Measurements from ENCODE around the gene SIK1.

The SIK1 gene

GRCh38 chr21:43375837-43376477, 51.0 kb downstream of the SIK1 start:
- TF ChIP-seq, protein P1, sequence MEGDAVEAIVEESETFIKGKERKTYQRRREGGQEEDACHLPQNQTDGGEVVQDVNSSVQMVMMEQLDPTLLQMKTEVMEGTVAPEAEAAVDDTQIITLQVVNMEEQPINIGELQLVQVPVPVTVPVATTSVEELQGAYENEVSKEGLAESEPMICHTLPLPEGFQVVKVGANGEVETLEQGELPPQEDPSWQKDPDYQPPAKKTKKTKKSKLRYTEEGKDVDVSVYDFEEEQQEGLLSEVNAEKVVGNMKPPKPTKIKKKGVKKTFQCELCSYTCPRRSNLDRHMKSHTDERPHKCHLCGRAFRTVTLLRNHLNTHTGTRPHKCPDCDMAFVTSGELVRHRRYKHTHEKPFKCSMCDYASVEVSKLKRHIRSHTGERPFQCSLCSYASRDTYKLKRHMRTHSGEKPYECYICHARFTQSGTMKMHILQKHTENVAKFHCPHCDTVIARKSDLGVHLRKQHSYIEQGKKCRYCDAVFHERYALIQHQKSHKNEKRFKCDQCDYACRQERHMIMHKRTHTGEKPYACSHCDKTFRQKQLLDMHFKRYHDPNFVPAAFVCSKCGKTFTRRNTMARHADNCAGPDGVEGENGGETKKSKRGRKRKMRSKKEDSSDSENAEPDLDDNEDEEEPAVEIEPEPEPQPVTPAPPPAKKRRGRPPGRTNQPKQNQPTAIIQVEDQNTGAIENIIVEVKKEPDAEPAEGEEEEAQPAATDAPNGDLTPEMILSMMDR (IDR thresholded peaks at IDR 0.05; ENCODE audit: control extremely low read depth, extremely low read depth, low read depth, missing control alignments) = no peak
- POLR2A ChIA-PET = no interaction called here
- CTCF ChIA-PET = no interaction called here
- no peak for DNase-seq (ENCODE audit: extremely low spot score)

DNA sequence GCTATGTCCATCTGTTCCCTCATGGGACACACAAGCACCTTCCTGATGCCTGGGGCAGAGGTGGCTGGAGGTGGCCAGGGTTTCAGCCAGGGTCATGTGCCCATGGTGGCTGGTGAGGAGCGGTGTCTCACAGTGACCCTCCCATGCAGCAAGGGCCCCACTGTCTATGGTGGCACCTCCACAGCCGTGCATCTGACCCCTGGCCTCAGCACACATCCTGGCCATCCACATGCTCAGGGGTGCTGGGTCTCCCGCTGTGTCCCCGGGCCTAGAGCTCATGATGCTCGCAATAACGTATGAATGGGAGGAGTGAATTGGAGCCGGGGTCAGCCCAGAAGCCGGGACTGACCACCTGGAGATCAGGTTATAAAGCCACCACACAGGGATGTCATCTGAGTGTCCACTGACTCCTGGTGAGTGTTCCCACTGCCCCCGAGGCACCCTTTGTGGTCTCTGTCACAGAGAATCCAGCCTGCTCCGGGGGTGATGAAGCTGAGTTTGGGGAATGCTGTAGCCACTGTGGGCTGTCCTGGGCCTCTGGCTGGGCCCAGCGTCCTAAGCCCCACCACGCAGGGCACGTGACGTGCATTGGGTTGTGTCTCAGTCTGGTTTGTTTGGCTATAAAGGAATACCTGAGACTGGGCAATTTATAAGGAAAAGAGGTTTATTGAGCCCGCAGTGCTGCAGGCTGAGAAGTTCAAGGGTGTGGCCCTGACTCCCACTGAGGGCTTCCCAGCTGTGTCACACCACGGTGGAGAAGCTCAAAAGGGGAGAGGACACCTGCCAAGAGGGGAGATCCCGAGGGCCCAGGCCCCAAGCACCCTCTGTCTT, 51.7 kb downstream of the SIK1 start:
- no peak for DNase-seq (ENCODE audit: extremely low spot score)
- ChIA-PET POLR2A (no interaction called here), CTCF (no interaction called here)
- TF ChIP-seq, protein P1 (IDR thresholded peaks at IDR 0.05; ENCODE audit: control extremely low read depth, extremely low read depth, low read depth, missing control alignments) = no peak

- TF ChIP-seq, protein P1 (IDR thresholded peaks at IDR 0.05; ENCODE audit: control extremely low read depth, extremely low read depth, low read depth, missing control alignments) = no peak
- ChIA-PET POLR2A (no interaction called here), CTCF (no interaction called here)
- no peak for DNase-seq (ENCODE audit: extremely low spot score)
Measured at GRCh38 chr21:43374228-43374885, 52.6 kb downstream of the SIK1 start.

DNA sequence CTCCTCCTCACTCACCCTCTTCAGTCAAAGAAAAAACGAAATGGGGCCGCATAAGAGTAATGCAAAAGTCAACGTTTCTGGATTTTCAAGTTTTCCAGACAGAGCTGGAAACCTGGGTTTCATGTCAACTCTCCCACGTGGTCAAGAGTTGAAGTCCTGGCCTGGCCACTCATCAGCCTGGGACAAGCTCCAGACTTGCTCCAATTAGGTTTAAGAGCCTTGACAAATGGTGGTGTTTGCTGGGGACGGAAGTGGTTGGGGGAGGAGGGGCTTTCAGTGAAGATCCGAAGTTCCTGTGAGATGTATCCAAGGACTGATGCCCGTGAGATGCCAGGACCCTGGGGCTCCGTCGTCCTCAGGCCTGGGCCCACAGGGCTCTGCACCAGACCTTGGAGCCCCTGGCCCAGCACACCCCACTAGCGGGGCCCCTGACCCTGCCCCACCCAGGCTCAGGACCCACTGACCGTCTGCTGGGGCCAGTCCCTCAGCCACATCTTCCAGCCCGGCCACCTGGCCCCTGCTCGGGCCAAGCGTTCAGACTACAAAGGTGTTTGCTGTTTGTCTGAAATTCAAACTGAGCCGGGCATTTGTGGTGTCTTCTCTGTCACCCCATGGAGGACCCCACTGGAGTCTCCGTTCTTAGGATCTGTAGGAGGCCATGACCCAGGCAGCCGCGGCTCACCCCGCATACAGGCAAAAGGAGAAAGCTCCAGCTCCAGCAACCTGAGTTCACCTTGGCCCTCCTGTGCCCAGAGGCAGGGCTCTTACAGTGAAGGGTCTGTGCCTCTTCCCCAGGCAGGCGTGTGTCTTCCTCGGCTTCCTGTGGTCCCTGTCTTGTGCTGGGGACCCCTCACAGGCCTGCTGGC, 53.3 kb downstream of the SIK1 start:
- TF ChIP-seq, protein P1 (IDR thresholded peaks at IDR 0.05; ENCODE audit: control extremely low read depth, extremely low read depth, low read depth, missing control alignments) = no peak
- CTCF ChIA-PET = no interaction called here
- POLR2A ChIA-PET = no interaction called here
- DNase-seq (ENCODE audit: extremely low spot score) = no peak

DNA sequence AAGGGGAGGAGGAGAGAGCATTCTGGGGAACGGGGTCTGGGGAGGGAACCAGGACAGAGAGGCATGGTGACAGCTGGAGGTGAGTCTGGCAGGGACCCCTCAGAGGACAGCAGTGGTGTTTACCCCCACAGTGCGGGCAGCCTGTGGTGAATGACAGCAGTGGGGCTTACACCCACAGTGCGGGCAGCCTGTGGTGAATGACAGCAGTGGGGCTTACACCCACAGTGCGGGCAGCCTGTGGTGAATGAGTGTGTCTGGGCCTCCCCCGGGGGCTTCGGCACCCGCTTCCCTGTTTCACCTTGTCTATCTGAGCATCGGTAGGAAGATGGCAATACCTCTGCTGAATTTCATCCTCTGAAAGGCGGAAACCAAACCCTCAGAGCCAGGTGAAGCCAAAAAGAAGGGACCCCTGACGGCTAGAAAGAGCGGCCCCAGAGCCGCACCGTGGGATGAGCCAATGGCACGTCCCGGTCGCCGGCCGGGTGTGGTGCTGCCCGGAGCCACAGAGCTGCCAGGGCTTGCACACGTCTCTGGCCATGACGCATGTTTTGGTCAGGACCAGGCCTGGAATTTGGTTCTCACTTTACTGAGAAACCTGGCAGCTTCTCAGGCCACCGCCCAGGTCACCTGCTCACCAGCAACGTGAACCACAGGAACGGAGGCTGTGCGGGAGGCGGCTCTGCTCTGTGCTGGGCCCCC, 54.1 kb downstream of the SIK1 start:
- TF ChIP-seq, protein P1 (IDR thresholded peaks at IDR 0.05; ENCODE audit: control extremely low read depth, extremely low read depth, low read depth, missing control alignments) = no peak
- ChIA-PET POLR2A (no interaction called here), CTCF (no interaction called here)
- no peak for DNase-seq (ENCODE audit: extremely low spot score)
